Vagina (tissue), 2 donors: ENCODE data around the gene ADCY1. TPM values are rescaled to one million over a fixed set of nuclear protein-coding genes. Genes with fewer than 3 reads are reported as not detected.

Experiments
- DNase-seq, 2 donors: peaks; one replicate each; pipeline ENCODE4 v3.0.0-alpha.2; 2017; ENCODE audit errors: extremely low spot score in 2 of 2
- H3K27ac ChIP-seq: fragments of 200-600 bp; sonication (generic); one replicate; pipeline ENCODE4 v1.5.1; 2019
- H3K27me3 ChIP-seq: fragments of 200-600 bp; sonication (generic); one replicate; pipeline ENCODE4 v1.5.1; 2019
- H3K36me3 ChIP-seq, 2 donors: fragments of 200-600 bp; sonication (generic); one replicate each; pipeline ENCODE4 v1.5.1; 2017 to 2019
- H3K4me1 ChIP-seq: fragments of 200-600 bp; sonication (generic); one replicate; pipeline ENCODE4 v1.5.1; 2019
- H3K4me3 ChIP-seq, 2 donors: fragments of 200-600 bp; sonication (generic); 1 replicate in 1 of 2; 2 replicates in 1 of 2; pipeline ENCODE4 v1.5.1; 2016 to 2019
- H3K9me3 ChIP-seq: fragments of 200-600 bp; sonication (generic); one replicate; pipeline ENCODE4 v1.5.1; 2019
- POLR2A ChIP-seq, 2 donors: fragments of 450-650 bp; IDR thresholded peaks; one replicate each; pipeline ENCODE4 v1.6.1; 2017; ENCODE audit warnings: antibody characterized with exemption in 2 of 2, mild to moderate bottlenecking in 2 of 2, moderate library complexity in 2 of 2
- POLR2AphosphoS5 ChIP-seq, 2 donors: sonication (generic); formaldehyde crosslinking; IDR thresholded peaks; one replicate each; pipeline ENCODE4 v1.9.0; 2017; ENCODE audit warnings: antibody characterized with exemption in 2 of 2, mild to moderate bottlenecking in 2 of 2, low read depth in 1 of 2; ENCODE audit not compliant: insufficient read depth in 1 of 2
- intact Hi-C: fragments of 100-400 bp; cut with DNase I; formaldehyde crosslinking; loops from one replicate; pipeline ENCODE4 v1.15.1; 2023
- total RNA-seq: library from RNA; depleted of rRNA; stranded (reverse); fragments of >200 nt; gene quantifications from one replicate; pipeline ENCODE4 v1.2.3, GENCODE V29; 2016
- TF ChIP-seq, protein P1 (sequence below), 3 experiments: fragments of 450-650 bp in 2 of 3; fragments of 200-600 bp in 1 of 3; sonication (generic) in 1 of 3; IDR thresholded peaks; one replicate each; pipeline ENCODE4 v1.5.1; 2017 to 2019; ENCODE audit warnings: antibody characterized with exemption in 3 of 3, mild to moderate bottlenecking in 2 of 3, moderate library complexity in 2 of 3

Gene ADCY1
- total RNA-seq, 1 donor from 2014 or later = 2.5 TPM

DNA sequence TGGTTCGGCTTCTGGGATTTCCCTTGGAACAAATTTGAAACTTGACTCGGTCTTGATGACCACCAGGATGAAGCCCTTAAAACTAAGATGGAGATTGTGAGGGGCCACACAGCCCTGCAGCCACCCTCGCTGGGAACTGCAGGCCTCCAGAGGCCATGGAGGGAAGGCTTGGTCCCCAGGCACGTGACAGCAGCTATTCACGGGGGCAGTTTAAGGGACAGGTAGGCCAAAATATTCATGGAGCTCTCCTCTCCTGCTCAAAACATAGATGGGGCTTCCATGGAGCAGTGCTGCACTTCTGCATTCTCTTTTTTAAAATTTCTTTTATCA is 137.0 kb downstream of the ADCY1 start:
- DNase-seq = peak in 1 of 2 donors; percentile 55
- Histone ChIP-seq H3K9me3 (no peaks in the 10 kb centered on the region), H3K27me3 (no peaks in the 10 kb centered on the region), H3K4me3 (no peak overlapping the region), H3K4me1 (no peaks in the 10 kb centered on the region), H3K27ac (no peak overlapping the region), H3K36me3 (no peaks in the 10 kb centered on the region)
- intact Hi-C loops = no loop called here
- TF ChIP-seq, protein P1, sequence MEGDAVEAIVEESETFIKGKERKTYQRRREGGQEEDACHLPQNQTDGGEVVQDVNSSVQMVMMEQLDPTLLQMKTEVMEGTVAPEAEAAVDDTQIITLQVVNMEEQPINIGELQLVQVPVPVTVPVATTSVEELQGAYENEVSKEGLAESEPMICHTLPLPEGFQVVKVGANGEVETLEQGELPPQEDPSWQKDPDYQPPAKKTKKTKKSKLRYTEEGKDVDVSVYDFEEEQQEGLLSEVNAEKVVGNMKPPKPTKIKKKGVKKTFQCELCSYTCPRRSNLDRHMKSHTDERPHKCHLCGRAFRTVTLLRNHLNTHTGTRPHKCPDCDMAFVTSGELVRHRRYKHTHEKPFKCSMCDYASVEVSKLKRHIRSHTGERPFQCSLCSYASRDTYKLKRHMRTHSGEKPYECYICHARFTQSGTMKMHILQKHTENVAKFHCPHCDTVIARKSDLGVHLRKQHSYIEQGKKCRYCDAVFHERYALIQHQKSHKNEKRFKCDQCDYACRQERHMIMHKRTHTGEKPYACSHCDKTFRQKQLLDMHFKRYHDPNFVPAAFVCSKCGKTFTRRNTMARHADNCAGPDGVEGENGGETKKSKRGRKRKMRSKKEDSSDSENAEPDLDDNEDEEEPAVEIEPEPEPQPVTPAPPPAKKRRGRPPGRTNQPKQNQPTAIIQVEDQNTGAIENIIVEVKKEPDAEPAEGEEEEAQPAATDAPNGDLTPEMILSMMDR (IDR thresholded peaks at IDR 0.05) = no peak
- TF ChIP-seq POLR2A (IDR thresholded peaks at IDR 0.05) (no peak), POLR2AphosphoS5 (IDR thresholded peaks at IDR 0.05; ENCODE audit: insufficient read depth in 1 of 2, low read depth in 1 of 2) (no peak)

DNA sequence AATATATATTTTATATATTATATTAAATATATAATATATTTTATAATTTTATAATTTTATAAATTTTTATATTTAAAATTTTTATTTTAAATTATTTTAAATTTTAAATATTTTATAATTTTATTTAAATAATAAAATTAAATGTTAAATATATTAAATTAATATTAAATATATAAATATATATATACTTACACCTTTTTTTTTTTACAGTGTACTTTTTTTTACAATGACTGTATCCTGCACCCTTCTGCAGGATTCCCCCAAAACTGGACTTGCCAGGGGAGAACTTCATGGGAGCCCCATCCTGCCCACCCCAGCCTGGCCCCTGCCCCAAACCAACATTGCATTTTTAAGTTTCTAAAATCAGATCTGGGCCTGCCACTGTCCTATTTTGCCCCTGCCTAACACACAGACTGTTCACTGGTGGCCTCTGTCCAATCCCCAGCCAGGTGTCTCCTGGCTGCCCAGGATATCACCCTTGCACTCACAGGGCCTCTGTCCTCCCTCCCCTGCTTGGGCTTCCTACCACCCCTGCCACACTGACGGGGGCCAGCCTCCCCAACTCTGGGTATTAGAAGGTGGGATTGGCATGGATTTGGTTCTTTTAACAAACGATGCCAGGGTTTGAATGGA is 138.0 kb downstream of the ADCY1 start:
- Histone ChIP-seq H3K9me3 (no peaks in the 10 kb centered on the region), H3K27me3 (no peaks in the 10 kb centered on the region), H3K4me1 (no peaks in the 10 kb centered on the region), H3K4me3 (no peak overlapping the region), H3K27ac (no peak overlapping the region), H3K36me3 (no peaks in the 10 kb centered on the region)
- TF ChIP-seq, protein P1 (IDR thresholded peaks at IDR 0.05) = no peak
- no peak for TF ChIP-seq POLR2A (IDR thresholded peaks at IDR 0.05)
- no peak for TF ChIP-seq POLR2AphosphoS5 (IDR thresholded peaks at IDR 0.05; ENCODE audit: insufficient read depth in 1 of 2, low read depth in 1 of 2)
- peak in 1 of 2 donors; percentile 72 for DNase-seq
- intact Hi-C loops = no loop called here

DNA sequence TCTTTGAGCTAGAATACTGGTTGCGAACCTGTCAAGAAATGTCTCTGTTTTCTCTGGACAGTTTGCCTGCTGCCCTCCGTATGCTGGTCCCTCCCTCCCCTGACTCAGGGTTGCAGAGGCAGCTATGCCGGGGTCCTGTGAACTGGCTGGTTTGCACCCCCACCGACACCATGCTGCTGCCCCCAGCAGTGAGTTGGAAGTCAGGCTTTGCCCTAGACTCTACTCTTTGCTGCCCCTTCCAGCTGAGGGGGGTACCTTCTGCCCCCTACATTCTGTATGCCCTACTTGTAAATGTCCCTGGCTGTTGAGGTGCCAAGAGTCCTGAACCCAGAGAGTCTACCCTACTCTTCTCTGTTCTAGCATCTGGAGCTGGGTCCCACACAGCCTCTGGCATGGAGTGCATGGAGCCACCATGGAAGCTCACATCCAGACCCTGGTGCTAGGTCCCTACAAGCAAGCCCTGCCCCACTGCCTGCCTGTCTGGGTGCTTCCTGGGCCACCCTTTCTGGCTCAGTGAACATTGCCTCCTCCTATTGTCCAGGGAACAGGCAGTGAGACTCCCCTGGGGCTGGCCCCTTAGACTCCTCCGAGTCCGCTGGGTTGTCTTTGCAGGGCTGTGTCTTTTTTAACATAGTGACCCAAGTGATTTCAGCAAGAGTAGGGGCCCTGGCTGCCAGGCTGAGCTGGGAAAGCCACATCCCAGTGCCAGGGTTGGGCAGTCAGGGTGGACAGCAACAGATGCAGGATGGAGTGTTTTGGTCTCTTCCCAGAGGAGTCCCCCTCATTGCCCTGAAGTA is 138.9 kb downstream of the ADCY1 start:
- no peak overlapping the region for H3K27ac ChIP-seq
- no peaks in the 10 kb centered on the region for H3K4me1 ChIP-seq
- no peaks in the 10 kb centered on the region for H3K27me3 ChIP-seq
- TF ChIP-seq POLR2AphosphoS5 (IDR thresholded peaks at IDR 0.05; ENCODE audit: insufficient read depth in 1 of 2, low read depth in 1 of 2) (no peak), POLR2A (IDR thresholded peaks at IDR 0.05) (no peak)
- TF ChIP-seq, protein P1 (IDR thresholded peaks at IDR 0.05) = no peak
- no peaks in the 10 kb centered on the region for H3K36me3 ChIP-seq
- peak; percentile 77 to 84 for DNase-seq
- no peaks in the 10 kb centered on the region for H3K9me3 ChIP-seq
- intact Hi-C loops = no loop called here
- H3K4me3 ChIP-seq = no peak overlapping the region

DNA sequence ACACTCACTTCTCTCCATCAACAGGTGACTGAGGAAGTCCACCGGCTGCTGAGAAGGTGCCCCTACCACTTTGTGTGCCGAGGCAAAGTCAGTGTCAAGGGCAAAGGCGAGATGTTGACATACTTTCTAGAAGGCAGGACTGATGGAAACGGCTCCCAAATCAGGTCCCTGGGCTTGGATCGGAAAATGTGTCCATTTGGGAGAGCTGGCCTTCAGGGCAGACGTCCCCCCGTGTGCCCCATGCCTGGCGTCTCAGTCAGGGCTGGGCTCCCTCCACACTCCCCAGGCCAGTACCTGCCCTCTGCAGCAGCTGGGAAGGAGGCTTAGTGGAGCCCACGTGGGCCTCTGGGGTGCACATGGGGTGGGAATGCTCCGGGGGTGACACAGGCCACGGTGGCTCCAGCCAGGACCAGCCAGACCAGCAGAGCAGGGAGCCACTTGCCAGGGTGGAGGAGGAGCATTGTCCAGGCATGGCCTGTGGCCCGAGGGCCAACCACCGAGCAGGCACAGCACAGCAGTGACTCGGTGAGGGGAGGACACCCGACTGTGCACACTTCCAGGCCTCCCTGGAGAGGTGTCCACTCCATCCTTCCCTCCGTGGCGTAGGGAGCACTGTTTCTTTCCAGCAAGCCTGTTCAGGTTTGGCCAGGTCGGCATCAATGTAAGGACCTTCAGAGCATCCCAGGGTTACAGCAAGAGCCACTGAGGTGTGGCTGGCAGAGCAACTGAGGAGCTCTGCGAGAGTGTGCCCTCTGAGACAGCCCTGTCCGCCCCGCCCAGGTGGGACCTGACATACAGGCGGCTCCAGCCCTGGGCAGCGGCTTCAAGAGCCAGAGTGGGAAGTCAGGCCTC is 139.7 kb downstream of the ADCY1 start:
- Histone ChIP-seq H3K36me3 (no peaks in the 10 kb centered on the region), H3K4me3 (no peak overlapping the region), H3K4me1 (no peaks in the 10 kb centered on the region), H3K27ac (no peak overlapping the region), H3K27me3 (no peaks in the 10 kb centered on the region), H3K9me3 (no peaks in the 10 kb centered on the region)
- intact Hi-C loops = no loop called here
- TF ChIP-seq POLR2A (IDR thresholded peaks at IDR 0.05) (no peak), POLR2AphosphoS5 (IDR thresholded peaks at IDR 0.05; ENCODE audit: insufficient read depth in 1 of 2, low read depth in 1 of 2) (no peak)
- TF ChIP-seq, protein P1 (IDR thresholded peaks at IDR 0.05) = no peak
- DNase-seq = peak; percentile 82 to 90
